Measurements from ENCODE around the gene QTRT2. TPM values are rescaled to one million over a fixed set of nuclear protein-coding genes. Genes with fewer than 3 reads are reported as not detected.

The QTRT2 gene
- total RNA-seq, 2 experiments from 2014 or later = 43.1 to 57.2 TPM

GRCh38 chr3:114133947-114134346, 77.4 kb downstream of the QTRT2 start:
- ChIA-PET CTCF (ENCODE audit: unreplicated experiment) (no interaction called here), POLR2A (no interaction called here)
- H3K27ac ChIP-seq (ENCODE audit: low read depth, low read length, poor library complexity, severe bottlenecking) = no peak overlapping the region
- no peak overlapping the region for H3K4me3 ChIP-seq (ENCODE audit: low read depth, low read length, poor library complexity, severe bottlenecking)
- intact Hi-C loops (cut with micrococcal nuclease; ENCODE audit: unreplicated experiment) = no loop called here
- H3K36me3 ChIP-seq (ENCODE audit: insufficient read depth, low read length) = no peaks in the 10 kb centered on the region
- H3K4me2 ChIP-seq (ENCODE audit: low read length) = no peak overlapping the region
- H2AFZ ChIP-seq (ENCODE audit: low read length) = no peak overlapping the region
- H3K79me2 ChIP-seq (ENCODE audit: insufficient read depth, low read depth, low read length) = no peaks in the 10 kb centered on the region
- H3K4me1 ChIP-seq (ENCODE audit: insufficient read depth, low read length, poor library complexity, severe bottlenecking) = no peaks in the 10 kb centered on the region
- no peak for DNase-seq (ENCODE audit: low spot score)
- TF ChIP-seq CTCF (conservative IDR thresholded peaks at IDR 0.05; ENCODE audit: low read length) = no peak
- no peak for TF ChIP-seq EZH2phosphoT487 (IDR thresholded peaks at IDR 0.05; ENCODE audit: borderline replicate concordance, low read depth, low read length)
- no peaks in the 10 kb centered on the region for H3K9me2 ChIP-seq (ENCODE audit: insufficient read depth, low read length)
- no peaks in the 10 kb centered on the region for H4K20me1 ChIP-seq (ENCODE audit: insufficient read depth, low read length)
- H3K9me3 ChIP-seq (ENCODE audit: low read length) = no peaks in the 10 kb centered on the region
- BruUV-seq (replicated peaks) = no TSS peak

Other genes with a start within 250 kb of the QTRT2 start
- gene GRAMD1C, start 217.9 kb upstream of the QTRT2 start, total RNA-seq (2014; rRNA removed; shearing (Covaris generic)) = 4.1 and 6.1 TPM in 2 replicates
- 6.4 and 6.8 TPM in 2 replicates for gene GRAMD1C, start 217.9 kb upstream of the QTRT2 start, total RNA-seq (2022)
- gene ZDHHC23, start 108.7 kb upstream of the QTRT2 start, total RNA-seq (2014; rRNA removed; shearing (Covaris generic)) = 36.9 and 37.5 TPM in 2 replicates
- gene ZDHHC23, start 108.7 kb upstream of the QTRT2 start, total RNA-seq (2022) = 44.4 and 51.9 TPM in 2 replicates
- 5.0 and 5.4 TPM in 2 replicates for gene CCDC191, start 211 bp upstream of the QTRT2 start, total RNA-seq (2014; rRNA removed; shearing (Covaris generic))
- 4.2 and 7.3 TPM in 2 replicates for gene CCDC191, start 211 bp upstream of the QTRT2 start, total RNA-seq (2022)
- not detected in 2 replicates for gene DRD3, start 122.3 kb downstream of the QTRT2 start, total RNA-seq (2014; rRNA removed; shearing (Covaris generic))
- gene DRD3, start 122.3 kb downstream of the QTRT2 start, total RNA-seq (2022) = not detected in 2 replicates
- gene ZNF80, start 180.8 kb downstream of the QTRT2 start, total RNA-seq (2014; rRNA removed; shearing (Covaris generic)) = not detected in 2 replicates
- not detected in 2 replicates for gene ZNF80, start 180.8 kb downstream of the QTRT2 start, total RNA-seq (2022)
- gene TIGIT, start 237.3 kb downstream of the QTRT2 start, total RNA-seq (2014; rRNA removed; shearing (Covaris generic)) = 0.35 TPM in 1 of 2 replicates, not detected in the other
- 0.72 and 2.3 TPM in 2 replicates for gene TIGIT, start 237.3 kb downstream of the QTRT2 start, total RNA-seq (2022)

All from OCI-LY7 (cell line).